Activated gamma-delta T cell treated with Interleukin-2 at 50 U/mL for 16 hours (primary cell): ENCODE measurements around the gene ETV3L.
"Not testable (repeated sequence)": the region's sequence is repeated elsewhere in the genome, so short reads cannot be mapped to it uniquely, and the experiment has no call there.

Experiments
- DNase-seq: peaks from one replicate; pipeline ENCODE4 v3.0.0-alpha.2; 2020

ETV3L gene

DNA sequence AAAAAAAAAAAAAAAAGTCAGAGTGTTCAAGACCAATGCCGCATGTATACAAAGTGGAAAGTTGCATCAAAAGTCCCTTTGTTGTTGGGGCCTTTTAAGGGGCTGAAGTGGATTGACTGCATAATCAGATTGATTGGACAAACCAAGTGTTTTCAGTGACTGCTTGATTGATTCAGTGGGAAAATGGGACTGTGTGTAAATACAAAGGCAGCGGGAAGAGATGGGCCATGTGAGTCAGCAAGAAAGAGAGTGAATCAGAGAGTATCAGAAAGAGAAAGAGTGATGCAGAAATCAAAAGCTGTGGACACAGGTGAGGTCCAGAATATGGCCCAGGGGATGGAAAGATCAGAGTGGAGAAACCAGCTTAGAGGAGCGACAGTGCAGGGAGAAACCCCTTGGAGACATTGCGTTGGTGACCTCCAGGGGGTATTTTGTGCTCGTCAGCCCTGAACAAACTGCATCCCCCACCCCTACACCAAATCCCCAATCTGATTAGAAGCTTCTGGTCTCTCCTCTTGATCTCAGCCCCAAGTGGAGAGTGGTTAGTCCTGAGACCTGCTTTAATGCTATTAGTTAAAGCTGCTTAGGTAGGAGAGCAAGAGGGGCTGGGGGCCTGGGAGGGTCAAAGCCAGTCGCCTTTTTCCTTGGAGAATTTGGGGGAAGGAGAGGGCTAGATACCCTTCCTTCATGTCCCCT is 5.1 kb upstream of the ETV3L start:
- no peak for DNase-seq

DNA sequence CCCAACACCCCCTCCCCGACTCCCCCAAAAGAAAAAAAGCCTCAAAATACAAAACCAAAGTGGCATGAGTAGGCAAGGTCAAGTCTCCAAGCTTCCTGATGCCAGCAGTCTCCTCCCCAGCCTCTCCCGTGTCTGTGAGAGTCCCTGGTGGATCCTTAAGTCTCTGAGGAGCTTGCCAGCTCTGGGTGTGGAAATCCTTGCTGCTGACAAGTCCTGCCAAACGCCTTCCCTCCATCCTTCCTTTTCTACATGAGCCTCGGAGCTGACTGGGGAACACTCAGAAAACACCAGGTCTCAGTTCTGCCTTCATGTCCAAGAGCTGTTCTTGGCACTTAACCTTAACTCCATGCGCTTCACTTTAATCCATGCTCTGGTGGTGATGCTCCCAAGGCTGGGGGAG is 3.7 kb upstream of the ETV3L start:
- DNase-seq: no peak

DNA sequence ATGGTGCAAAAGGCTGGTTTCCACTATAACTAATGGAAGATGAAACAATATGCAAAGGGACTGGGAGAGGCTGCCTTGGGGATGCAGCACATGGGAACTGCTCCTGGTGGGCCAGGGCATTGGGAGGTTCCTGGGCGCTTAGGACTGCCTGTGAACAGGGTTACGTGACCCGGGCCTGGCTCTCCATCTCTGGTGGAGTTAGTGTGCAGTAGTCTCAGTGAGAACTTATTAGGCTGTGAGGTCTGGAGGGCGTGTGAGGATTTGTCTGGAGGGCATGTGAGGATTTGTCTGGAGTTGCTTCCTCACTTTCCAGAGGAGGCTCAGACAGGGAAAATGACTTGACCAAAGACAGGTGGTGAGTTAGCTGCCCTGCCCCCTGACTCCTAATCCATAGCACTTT is 1.5 kb upstream of the ETV3L start:
- DNase-seq: no peak

DNA sequence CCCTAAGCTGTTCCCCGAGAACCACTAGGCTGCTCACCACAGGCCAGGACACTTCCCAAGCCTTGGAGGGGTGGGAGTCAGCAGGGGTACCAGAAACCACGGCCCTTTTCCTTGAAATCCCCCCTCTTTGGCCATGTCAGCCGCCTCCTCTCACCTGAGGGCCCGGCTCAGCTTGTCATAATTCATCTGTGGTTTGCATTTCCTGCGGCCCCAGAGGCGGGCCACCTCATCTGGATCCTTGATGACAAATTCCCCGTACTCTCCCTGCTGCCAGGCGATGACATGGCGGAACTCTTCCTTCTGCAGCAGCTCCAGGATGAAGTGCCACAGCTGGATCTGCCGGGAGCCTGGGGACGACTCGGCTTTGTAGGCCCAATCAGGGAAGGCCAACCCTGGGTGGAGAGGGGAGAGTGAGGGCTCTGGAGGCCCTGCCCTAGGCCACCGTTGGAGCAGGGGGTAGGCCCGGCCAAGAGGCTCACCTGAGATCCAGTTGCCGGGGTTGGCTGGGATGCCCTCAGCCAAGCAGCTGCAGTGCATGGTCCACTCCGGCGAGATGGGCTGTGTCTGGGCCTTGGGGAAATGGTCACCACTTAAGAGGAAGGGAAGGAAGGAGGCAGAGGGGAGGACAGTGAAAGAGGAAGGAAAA is 498 bp downstream of the ETV3L start:
- not testable (repeated sequence) for DNase-seq

DNA sequence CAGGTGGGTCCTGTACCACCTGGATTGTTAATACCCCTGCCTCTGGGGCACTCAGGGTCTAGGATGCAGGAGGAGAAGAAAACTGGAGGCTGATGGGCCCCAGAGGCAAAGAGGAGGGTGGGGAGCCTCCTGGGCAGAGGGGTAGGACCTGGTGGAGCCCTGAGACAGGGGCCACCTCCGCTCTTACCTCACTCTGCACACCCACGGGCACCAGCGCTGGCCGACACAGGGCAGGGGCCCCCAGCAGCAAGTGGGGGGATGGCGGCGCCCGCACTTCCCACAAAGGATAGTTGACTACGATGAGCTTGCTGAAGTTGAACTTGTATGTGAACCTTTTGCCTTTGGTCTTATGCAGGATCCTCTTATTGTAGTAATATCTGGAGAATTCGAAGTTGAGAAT is 1.1 kb downstream of the ETV3L start:
- no peak for DNase-seq

DNA sequence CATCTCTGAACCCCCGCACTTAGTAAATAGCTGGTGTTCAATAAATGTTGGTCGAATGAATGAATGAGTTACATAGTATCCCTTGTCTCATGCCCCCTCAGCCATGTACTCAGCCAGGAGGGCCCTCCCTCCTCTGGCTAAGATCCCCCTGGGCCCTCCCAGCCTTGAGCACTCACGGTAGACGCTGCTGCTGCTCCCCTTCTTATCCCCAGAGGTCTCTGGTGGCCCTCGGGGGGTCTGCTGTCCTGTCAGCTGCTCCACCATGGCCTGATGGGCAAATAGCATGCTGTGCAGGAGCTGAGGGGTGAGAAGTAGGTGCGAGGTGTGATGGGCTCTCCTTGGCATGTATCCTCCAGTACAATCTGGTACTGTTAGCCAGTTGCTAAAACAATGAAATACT is 1.9 kb downstream of the ETV3L start:
- DNase-seq: no peak

DNA sequence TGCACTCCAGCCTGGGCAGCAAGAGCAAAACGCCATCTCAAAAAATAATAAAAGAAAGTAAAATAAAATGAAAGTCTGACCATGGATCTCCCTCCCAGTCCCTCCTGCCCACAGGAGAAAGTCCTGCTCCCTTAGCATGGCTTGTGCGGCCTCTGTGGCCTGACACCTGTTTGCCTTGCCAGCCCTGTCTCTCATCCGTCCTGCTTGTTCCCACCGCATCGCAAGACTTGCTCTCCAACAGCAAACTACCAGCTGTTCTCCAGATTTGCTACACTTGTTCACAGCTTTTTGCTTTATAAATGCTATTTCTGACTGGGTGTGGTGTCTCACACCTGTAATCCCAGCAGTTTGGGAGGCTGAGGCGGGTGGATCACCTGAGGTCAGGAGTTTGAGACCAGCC is 2.7 kb downstream of the ETV3L start:
- no peak for DNase-seq

DNA sequence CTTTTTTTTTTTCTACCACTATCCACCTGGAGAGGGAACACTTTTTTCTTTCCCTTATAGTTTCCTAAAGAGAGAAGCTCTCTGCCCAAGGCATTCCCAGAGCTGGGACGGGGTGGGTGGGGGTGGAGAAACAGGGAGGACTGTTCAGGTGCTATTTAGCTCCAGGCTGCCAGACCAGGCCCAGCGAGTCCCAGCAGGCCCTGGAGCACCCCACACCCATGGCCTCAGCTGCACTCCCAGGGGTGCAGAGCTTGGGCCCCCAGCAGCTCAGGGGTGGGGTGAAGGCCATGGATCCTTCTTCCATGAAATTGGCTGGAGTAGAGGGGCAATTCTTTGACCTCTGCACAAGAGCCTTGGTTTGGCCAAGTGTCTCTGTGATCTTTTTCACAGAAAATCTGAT is 4.1 kb downstream of the ETV3L start:
- DNase-seq: no peak

DNA sequence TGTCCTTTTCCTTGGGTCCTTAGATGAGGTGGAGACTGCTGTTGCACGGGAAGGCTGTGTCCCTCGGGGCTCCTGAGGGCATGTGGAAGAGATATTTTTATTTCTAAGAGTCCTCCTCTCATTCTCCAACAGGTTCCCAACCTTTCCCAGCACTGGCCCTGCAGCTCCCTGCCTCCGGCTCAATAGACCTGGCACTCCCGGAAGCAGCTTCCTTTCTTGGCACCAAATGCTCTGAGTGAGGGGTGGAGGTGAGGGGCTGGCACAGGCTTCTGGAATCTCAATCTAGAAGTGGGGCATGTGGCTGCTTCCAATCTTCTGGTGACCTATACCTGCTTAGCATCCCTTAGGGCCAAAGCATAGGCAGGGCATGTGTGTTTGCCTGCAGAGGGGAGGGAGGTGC is 4.5 kb downstream of the ETV3L start:
- no peak for DNase-seq

DNA sequence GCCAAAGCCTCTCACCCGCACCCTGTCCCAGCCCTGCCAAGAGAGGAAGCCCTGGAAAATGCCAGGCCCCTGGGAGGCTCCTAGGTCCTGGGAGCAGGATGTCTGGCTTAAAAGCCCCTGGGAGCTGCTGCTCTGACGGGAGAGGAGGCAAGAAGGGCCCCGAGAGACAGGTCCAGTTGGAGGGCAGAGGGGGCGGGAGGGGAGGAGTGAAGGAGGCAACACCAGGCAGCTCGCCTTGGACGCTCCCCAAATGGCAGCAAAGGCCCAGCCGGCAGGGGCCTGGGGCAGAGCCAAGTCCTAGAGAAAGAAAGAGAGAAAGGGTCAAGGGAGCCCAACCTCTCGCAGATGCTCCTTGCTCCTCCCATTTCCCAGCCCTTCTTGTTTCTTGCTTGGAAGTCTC is 6.8 kb downstream of the ETV3L start:
- DNase-seq: no peak

DNA sequence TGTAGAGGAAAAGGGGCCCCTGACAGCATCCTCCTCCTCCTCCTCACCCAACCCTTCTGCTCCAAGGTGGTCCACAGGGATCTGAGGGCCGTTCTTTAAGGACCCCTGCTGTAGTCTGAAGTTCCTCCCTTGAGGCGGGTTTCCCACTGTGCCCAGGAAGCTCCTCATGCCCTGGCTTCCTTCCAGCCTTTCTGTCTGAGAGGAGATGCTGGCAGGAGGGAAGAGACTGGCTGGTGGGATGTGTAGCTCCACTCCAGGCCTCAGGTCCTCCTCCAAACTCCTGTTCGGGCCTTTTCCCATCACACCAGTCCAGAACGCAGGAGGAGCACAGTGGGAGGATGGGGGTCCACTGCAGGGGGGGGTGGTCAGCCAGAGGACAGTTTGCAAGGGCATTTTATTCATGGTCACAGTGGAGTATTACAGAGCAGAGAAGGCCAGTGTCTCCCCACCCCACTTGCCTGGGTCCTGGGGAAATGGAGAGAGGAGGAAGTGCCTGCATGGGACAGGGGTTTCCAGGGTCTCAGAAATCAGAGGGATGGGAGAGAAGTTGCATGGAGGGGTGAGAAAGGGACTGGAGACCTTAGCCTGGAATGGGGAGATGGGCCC is 7.8 kb downstream of the ETV3L start:
- DNase-seq: no peak

DNA sequence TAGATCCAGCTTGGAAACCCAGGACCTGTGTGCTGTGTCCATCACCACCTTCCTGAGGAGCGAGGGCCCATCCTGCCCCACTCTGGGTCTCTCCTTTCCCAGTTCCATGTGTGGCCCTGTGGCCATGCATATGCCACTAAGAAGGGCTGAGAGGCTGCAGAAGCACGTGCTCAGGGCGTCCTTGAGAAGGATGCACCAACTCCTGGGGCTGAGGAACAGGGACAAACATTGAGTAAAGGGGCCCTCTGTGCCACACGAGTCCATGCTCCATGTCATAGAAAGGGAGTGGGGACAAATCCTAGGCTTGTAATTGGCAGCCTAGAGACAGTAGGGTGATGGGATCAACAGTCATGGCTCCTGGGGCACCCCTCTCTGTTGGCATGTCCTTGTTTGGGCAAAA is 8.4 kb downstream of the ETV3L start:
- DNase-seq: no peak

DNA sequence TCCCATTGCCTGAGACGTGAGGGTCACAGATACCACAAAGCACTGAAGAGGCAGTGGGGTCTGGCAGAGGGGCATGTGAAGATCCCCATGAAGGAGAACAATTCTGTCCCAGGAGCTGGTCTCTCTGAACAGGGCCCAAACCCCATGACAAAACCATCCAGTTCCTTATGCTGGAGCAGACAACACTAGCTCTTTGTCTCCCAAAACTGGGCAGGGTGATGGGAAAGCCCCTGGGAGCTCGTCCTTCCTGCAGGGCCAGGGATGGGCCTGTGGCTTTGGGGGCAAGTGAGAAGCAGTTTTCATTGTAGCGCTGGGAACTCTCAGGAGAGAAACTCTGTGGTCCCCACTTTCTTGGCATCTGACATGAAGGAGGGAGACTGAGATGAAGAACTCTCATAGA is 8.8 kb downstream of the ETV3L start:
- DNase-seq: no peak

DNA sequence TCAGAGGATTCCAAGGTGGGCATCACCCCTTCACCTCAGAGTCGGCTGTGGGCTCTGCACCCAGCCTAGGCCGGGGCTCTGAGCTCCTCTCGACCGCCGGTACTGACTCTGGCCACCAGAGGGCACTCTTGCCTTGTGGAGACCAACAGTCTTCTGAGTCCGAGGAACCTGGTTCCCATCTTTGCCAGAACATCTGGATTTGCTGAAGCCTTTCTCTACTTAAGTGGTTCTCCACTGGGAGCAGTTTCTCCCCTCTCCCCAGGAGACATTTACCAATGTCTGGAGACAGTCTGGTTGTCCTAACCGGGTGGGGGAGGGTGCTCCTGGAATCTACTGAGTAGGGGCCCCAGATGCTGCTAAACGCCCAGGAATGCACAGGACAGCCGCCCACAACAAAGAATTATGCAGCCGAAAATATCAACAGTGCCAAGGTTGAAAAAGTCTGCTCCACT is 9.4 kb downstream of the ETV3L start:
- DNase-seq: peak; percentile 90

DNA sequence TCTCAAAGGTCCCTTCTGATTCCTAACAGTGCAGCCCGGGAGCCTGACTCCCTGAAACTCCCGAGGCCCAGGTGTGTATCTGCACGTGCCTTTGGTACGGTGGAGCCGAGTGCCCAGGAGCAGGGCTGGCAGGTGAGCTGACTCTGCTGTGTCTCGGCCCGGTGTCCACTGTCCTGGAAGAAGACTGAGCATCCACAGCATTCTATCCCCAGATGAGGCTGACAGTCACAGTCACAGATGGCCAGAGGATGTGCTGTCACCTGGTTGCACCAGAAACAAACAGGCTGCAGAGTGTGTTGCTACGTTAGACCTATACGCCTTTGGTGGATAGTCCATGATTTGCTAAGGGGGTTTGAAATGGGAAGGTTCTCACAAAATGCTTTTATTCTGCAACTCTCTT is 9.8 kb downstream of the ETV3L start:
- DNase-seq: no peak

DNA sequence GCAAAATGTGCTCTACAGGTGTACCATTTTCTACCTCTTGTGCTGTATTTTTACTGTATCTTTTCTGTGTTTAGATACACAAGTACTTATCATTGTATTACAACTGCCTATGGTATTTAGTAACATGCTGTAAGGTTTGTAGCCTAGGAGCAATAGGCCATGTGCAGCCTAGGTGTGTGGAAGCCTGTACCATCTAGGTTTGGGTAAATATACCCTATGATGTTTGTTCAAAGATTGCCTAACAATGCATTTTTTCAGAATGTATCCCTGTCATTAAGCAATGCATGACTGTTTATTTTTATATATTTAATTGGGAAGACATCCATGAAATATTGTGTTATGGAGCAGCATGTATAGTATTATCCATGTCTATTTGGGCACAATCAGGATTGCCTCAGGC is 11.0 kb downstream of the ETV3L start:
- DNase-seq: no peak

DNA sequence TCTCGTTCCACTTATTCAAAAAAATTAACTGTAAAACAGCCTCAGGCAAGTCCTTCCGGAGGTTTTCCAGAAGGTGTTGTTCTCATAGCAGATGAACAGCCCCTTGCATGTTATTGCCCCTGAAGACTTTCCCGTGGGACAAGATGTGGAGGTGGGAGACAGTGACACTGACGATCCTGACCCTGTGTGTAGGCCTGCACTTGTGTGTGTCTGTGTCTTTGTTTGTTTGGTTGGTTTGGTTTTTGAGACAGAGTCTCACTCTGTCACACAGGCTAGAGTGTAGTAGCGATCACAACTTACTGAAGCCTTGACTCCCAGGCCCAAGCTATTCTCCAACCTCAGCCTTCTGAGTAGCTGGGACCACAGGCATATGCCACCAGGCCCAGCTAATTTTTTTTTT is 12.6 kb downstream of the ETV3L start:
- DNase-seq: no peak

DNA sequence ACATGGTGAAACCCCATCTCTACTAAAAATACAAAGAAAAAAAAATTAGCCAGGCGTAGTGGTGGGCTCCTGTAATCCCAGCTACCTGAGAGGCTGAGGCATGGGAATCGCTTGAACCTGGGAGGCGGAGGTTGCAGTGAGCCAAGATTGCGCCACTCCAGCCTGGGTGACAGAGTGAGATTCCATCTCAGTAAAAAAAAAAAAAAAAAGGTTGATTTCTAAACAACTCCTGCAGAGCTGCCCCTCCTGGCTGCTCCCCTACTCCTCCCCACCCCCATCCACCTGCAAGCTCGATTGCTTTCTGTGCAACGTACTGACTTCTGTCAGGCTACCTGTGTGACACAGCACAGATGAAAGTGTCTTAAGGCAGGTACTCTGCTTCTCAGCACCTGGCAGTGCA is 13.3 kb downstream of the ETV3L start:
- DNase-seq: no peak

DNA sequence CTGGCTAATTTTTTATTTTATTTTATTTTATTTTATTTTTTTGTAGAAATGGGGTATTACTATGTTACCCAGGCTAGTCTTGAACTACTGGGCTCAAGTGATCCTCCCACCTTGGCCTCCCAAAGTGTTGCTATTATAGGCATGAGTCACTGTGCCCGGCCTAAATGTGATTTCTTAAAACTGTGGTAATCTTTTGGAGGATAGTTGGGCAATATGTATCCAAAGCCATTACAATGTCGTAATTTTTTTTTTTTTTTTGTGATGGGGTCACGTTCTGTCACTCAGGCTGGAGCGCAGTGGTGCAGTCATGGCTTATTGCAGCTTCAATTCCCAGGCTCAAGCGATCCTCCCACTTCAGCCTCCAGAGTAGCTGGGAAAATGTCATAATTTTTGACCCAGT is 14.2 kb downstream of the ETV3L start:
- no peak for DNase-seq

DNA sequence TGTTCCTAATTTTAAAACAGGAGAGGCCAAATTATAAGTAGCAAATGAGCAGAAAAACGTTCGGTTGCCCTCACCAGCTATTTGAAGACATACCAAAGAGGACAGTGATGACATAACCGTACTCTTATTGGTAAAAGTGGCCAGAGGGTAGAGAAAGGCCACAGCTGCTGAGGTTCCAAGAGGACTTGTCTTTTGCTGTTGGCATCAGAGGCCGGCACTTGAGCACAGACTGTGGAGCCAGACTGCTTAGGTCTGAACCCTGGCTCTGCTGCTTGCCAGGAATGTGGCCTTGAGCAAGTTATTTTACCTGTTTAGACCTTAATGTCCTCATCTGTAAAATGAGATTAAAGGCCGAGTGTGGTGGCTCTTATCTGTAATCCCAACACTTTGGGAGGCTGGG is 14.9 kb downstream of the ETV3L start:
- DNase-seq: no peak

DNA sequence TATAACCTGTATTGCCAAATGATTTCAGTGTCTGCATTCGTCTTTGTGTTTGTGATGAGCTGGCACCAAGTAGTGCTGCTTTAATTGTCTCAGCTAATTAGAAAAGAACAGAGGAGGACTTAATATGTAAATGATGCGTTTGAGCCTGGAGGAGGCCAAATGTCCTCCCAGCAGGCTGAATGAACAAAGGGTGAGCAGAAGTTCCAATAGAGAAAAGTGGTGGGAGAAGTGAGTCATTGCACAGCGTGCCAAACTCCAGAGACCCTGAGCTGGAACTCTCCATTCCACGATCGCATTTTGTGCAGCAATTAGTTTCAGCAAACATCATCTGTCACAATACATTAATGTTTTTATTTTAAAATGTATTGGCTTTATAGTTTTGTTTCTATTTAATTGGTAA is 17.9 kb downstream of the ETV3L start:
- no peak for DNase-seq

DNA sequence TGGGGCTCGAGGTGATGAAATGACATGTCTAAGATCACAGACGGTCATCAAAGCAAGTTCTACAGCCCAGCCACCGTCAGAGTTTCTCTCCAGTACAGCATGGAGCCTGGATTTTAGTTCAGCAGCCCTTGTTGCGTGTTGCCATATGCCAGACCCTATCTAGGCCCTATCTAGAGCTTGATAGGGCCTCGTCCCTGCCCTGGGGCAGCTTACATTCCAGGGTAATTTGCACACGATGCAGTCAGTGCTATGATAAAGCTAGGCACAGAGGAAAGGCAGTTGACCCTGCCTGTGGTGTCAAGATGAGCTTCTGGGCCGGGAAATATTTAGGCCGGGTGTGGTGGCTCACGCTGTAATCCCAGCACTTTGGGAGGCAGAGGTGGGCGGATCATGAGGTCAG is 18.9 kb downstream of the ETV3L start:
- DNase-seq: no peak

DNA sequence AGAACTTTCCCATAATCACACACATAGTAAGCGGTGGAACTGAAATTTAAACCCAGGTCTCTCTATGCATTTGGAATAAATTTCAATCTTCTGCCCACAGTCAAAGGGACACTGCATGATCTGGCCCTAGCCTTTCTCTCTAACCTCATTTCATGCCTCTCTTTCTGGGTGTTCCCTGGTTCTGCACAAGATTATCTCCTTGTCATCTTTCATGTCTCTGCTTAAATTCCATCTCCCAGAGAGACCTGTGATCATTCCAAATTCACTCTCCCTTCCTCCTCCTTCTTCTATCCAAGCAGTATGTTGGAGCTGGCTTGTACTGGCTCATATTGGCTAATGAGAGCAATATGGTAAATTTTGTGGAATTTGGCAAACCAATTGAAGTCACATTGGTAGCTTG is 22.2 kb downstream of the ETV3L start:
- no peak for DNase-seq

DNA sequence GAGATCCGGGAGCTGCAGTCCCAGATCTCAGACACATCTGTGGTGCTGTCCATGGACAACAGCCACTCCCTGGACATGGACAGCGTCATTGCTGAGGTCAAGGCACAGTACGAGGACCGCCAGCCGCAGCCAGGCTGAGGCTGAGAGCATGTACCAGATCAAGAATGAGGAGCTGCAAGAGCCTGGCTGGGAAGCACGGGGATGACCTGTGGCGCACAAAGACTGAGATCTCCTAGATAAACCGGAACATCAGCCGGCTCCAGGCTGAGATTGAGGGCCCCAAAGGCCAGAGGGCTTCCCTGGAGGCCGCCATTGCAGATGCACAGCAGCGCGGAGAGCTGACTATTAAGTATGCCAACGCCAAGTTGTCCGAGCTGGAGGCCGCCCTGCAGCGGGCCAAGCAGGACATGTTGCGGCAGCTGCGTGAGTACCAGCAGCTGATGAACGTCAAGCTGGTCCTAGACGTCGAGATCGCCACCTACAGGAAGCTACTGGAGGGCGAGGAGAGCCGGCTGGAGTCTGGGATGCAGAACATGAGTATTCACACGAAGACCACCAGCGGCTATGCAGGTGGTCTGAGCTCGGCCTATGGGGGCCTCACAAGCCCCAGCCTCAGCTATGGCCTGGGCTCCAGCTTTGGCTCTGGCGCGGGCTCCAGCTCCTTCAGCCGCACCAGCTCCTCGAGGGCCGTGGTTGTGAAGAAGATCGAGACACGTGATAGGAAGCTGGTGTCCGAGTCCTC is 25.5 kb downstream of the ETV3L start:
- no peak for DNase-seq
